ENCODE measurements around the gene SLCO4A1.
A peak's percentile ranks its signal among the peaks of the same experiment; 100 is the strongest.

SLCO4A1 gene

DNA sequence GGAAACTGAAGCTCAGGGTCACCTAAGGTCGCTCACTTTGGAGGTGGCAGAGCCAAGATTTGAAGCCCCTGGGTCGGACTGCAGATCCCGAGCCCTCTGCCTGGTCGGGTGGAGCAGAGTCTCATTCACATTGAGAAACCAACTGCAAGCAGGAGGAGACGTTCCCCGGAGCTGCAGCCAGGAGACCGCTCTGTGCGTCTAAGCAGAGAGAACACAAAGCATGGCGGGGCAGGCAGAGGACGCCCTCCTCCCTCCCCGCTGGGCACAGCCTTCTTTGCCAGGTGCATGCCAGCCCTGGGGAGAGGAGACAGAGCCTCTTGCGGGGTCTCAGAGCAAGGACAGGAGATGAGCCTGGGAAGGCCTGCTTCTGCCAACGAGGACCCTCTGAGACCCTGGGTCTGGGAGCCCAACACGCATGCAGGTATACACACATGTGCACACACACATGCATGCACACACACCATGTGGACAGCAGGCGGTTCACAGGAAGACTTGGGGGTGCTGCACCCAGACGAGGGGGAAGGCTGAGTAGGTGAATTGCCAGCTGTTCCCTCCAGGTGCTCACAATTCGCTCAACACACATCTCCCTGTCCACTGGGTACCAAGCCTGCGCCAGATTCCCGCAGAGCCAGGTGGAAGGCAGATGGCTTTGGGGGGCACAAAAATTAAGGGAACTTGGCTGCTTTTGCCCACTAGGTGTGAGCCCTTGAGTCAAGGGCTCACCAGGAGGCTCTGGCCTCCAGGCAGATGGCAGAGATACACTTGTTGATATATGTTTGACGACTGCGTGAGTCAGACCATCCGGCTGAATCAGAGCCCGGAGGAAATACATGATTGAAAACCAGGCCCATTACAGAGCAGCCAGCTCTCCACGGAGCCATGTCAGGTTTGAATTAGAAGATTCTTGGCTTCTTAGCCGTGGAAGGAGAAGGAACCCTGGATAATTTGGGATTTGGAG is 60.9 kb downstream of the SLCO4A1 start:
- DNase-seq (ENCODE audit: low read depth), result peak; percentile 62

DNA sequence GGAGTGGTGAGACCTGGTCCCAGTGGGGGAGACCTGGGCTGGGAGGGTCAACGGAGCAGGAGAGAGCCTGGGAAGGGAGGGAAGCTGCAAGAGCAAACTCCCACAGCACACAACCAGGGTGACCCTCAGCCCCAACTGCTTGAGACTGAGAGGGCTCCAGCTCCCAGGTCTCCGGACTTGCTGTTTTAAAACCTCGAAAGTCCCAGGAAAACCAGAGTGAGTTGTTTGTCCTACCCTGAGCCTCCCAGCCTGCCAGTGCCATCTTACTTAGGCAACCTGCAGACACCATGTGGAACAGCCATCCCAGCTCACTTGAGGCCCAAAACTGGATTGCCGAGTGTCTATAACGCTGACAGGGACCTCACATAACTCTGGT is 61.5 kb downstream of the SLCO4A1 start:
- no peak for DNase-seq (ENCODE audit: low read depth)

DNA sequence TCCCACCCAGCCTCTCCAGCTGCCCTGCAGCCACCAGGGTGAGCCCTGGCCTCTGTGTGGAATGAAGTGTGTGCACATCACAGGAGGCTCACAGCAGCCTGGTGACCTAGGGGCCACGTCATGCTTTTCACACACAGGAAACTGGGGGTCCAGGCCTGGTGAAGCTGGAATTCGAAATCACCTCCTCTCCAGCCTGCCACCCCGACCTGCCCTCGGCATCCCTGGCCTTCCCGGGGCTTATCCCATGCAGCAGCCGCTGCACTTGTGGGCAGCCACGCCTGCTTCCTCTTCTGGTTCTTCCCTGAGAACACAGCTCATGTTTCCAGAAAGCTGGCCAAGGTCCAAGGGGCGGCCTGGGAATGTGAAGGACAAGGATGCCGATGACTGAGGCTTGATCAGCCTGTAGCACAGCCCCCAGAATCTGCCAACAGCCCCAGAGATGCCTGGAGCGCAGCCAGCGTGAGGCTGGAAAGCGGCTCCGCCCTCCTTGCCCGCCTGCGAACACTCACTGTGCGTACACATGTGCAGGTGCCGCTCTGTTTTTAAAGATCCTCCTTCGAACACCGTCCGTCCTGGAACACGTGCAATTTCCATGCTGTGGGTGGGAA is 62.1 kb downstream of the SLCO4A1 start:
- DNase-seq (ENCODE audit: low read depth), result peak; percentile 66

DNA sequence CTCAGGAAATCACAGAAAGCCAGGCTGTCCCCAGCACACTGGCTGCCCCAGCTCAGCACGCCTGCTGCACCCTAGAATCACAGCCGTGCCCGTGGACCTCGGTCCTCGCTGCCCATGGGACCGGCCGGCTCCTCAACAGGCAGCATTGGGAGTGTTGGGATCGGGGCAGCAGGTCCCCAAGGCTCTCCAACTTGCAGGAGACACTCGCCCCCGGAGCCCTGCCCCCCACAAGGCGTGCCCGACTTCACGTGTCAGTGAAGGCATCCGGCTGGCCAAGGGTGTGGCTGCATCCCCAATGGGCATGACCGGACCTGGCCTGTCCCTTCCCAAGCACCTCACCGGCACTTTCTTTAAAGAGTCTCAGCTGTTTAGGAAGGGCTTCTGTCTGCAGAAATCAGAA is 63.3 kb downstream of the SLCO4A1 start:
- no peak for DNase-seq (ENCODE audit: low read depth)

DNA sequence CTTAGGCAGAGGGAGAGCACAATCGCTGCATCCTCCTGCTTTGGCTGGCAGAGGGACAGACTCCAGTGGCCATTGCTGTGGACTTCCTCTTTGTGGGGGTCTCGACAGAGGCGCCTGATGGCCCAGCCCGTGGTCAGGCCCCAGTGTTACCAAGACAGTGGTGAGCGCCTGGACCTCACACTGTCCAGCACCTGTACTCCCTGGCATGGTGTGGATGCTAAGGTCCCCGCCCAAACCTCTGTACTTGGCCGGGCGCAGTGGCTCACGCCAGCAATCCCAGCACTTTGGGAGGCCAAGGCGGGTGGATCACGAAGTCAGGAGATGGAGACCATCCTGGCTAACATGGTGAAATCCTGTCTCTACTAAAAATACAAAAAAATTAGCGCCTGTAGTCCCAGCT is 64.0 kb downstream of the SLCO4A1 start:
- no peak for DNase-seq (ENCODE audit: low read depth)

DNA sequence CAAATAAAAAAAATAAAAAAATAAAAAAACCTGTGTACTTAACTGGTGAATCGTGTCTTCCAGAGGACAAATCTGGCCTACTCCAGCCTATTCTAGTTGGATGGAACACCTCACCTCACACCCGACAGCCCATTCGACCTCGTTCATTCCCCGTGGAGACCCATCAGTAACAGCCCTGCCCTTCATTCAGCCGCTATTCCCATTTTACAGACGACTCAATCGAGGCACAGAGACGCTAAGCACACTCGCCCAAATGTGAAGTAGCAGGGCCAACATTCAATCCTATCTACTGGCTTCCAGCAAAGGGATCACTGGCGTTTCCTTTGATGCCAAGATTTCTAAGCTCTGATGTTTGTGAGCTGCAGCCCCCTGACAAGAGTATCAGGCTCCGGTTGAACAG is 64.6 kb downstream of the SLCO4A1 start:
- DNase-seq (ENCODE audit: low read depth), result no peak

- DNase-seq (ENCODE audit: low read depth), result no peak
Observed at GRCh38 chr20:62707276-62707920, 65.1 kb downstream of the SLCO4A1 start.

DNA sequence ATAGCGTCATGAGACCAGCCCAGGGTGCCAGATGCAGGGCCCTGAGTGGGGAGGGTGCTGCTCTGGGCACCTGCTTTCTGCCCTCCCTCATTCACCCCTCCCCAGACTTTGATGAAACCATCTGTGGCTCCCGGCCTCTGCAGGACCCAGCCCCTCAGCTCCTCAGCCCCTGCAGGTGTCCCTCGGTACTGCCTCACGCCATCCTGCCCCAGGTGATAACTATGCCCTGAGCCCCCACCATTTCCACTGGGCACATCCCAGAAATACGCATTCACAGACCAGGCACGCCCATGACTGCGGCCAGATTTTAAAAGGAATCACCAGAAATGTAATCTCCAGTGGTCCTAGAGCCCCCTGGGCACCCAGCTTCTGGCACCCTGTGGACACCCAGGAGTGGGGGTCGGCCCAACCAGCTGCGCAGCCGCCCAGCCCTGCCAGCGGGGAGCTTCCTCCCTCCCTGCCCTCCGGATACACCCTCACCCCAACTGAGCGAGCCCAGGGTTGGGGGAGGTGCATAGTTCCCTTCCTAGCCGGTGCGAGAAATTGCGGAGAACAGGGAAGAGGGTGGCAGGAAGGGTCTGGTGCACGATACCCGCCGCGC is 65.7 kb downstream of the SLCO4A1 start:
- no peak for DNase-seq (ENCODE audit: low read depth)

DNA sequence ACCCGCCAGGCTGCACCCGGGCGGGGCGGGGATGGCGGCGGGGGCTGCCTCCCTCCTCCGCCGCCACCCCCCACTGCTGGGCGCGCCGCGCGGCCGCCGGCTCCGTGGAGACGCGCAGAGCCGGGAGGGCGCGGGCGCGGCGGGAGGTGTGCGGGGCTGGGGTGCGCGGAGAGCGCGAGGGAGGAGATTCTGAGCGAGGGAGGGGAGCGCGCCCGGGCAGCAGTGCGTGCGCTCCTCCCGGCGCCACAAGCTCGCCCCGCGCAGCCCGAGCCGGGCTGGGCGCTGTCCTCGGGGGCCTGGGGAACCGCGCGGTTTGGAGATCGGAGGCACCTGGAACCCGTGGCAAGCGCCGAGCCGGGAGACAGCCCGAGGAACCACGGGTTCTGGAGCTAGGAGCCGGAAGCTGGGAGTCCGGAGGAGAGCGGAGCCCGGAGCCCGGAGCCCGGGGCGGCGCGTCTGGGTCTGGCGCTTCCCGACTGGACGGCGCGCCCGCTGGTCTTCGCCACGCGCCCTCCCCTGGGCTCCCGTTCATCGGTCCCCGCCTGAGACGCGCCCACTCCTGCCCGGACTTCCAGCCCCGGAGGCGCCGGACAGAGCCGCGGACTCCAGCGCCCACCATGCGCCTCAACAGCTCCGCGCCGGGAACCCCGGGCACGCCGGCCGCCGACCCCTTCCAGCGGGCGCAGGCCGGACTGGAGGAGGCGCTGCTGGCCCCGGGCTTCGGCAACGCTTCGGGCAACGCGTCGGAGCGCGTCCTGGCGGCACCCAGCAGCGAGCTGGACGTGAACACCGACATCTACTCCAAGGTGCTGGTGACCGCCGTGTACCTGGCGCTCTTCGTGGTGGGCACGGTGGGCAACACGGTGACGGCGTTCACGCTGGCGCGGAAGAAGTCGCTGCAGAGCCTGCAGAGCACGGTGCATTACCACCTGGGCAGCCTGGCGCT is 66.6 kb downstream of the SLCO4A1 start, which contains the start of gene NTSR1:
TSS of gene NTSR1 (plus strand) at position 246 of the 946 bp plus-strand sequence. CDS start at position 618, 372 bp downstream.
- no peak for DNase-seq (ENCODE audit: low read depth)

- no peak for DNase-seq (ENCODE audit: low read depth)
Observed at GRCh38 chr20:62709537-62709905, 67.2 kb downstream of the SLCO4A1 start.

- DNase-seq (ENCODE audit: low read depth), result no peak
Observed at GRCh38 chr20:62710221-62710885, 68.0 kb downstream of the SLCO4A1 start.

DNA sequence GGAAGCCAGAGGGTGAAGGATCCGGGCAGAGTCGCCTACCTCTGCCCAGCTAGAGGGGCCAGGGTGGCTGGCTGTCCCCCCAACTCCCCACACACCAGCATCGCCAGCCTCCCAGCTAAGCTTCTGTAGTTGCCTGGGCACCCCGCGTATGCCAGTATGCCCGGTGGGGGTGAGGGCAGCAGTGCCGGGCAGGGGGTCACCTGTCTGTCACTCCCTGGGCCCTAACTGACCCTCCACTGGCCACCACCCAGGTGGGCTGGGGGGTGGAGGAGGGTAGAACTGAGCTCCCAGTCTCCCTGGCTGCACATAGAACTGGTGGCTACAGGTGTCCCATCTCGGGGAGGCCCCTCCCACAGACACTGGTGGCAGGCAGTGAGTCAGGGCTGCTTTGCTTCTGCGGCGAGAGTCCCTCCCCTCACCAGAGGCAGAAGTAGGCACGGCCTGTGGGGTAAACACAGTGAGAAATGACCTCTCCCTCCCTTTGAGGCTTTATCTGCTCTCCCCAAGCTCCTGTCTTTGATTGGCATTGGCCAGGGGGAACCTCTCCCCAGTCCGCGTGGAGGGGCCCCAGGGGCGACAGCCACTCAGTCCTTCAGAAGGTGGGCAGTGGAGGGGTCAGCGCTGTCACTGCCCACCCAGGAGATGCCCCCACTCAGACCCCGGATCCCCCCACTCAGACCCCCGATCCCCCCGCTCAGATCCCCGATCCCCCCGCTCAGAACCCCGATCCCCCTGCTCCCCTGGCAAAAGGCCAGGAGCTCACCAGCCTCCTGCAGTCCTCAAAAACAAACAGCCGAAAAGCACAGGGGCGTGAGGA is 68.8 kb downstream of the SLCO4A1 start:
- DNase-seq (ENCODE audit: low read depth), result no peak

DNA sequence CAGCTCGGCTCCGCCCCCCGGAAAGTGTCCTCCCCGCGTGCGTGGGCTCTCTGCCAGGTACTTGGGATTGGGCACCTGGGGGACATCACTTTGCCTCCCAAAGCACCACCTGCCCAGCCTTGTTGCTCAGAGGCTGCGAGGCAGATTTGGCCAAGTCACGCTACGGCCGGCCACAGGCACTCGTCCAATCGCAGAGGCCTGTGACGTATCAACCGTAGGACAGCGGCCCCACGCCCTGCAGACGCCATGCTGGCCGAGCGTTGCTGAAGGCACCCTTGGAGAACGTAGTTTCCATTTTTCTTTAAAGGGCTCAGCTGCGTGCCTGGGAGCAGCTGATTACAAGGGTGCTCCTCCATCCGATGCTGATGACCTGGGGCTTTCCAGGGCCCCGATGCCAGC is 69.4 kb downstream of the SLCO4A1 start:
- DNase-seq (ENCODE audit: low read depth), result no peak

- DNase-seq (ENCODE audit: low read depth), result no peak
Observed at GRCh38 chr20:62712606-62713005, 70.3 kb downstream of the SLCO4A1 start.

DNA sequence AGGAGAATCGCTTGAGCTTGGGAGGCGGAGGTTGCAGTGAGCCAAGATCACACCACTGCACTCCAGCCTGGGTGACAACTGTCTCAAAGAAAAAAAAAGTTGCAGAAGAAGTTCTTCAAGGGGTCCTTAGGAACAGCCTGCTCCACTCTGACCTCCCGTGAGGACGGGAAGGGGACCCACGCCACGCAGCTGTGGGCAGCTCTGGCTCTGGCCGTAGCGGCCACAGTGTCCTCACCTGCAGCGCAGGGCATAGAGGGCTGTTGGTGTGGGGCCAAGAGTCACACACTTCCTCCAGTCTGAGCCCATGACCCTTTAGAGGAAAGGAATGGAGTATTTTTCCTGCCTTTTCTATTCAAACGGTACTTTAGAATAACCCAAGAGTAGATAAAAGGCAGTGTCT is 71.7 kb downstream of the SLCO4A1 start:
- DNase-seq (ENCODE audit: low read depth), result no peak

DNA sequence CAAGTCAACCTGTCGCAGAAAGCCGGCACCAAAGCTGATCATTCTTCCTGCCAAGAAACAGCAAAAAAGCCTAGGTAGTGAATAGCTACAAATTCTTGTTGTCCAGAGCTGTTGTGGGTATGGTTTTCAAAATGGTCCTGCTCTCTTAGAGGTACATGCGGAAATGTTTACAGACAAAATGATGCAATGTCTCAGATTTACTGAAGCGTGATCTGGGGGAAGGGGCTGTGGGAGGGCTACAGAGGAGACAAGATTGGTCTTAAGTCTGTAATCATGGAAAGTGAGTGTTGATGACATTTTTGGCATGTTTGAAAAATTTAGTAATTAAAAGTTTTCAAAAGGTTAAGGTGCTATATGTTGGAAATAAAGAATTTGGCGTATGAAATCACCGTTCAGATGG is 72.5 kb downstream of the SLCO4A1 start:
- no peak for DNase-seq (ENCODE audit: low read depth)

GRCh38 chr20:62715201-62715600 is 72.9 kb downstream of the SLCO4A1 start:
- DNase-seq (ENCODE audit: low read depth), result no peak

- no peak for DNase-seq (ENCODE audit: low read depth)
Observed at GRCh38 chr20:62716198-62716940, 74.1 kb downstream of the SLCO4A1 start.

- no peak for DNase-seq (ENCODE audit: low read depth)
Observed at GRCh38 chr20:62716941-62717310, 74.6 kb downstream of the SLCO4A1 start.
